Measurements from ENCODE around the gene TBX4. TPM values are rescaled to one million over a fixed set of nuclear protein-coding genes. Genes with fewer than 3 reads are reported as not detected.
A peak's percentile ranks its signal among the peaks of the same experiment; 100 is the strongest.

TBX4 gene
- total RNA-seq, 2 donors from 2014 or later = not detected

GRCh38 chr17:61411011-61411260, 41.3 kb upstream of the TBX4 start:
- Histone ChIP-seq H3K9ac (ENCODE audit: extremely low read depth, low read length, poor library complexity, severe bottlenecking) (no peak overlapping the region), H3K36me3 (ENCODE audit: control insufficient read depth, insufficient read depth, low read length) (no peaks in the 10 kb centered on the region), H3K27ac (ENCODE audit: low read depth, low read length) (no peak overlapping the region), H3K4me1 (ENCODE audit: control insufficient read depth, insufficient read depth, low read length) (no peaks in the 10 kb centered on the region), H3K27me3 (ENCODE audit: control insufficient read depth, insufficient read depth, low read length, poor library complexity, severe bottlenecking) (peaks cover 98% of the 10 kb centered on the region), H3K4me3 (ENCODE audit: low read length) (peak overlapping the region; percentile 80), H3K9me3 (ENCODE audit: control insufficient read depth, low read length) (no peaks in the 10 kb centered on the region)
- Mint-ChIP-seq H3K9me3 (no peaks in the 10 kb centered on the region), H3K27ac (no peak overlapping the region), H3K27me3 (ENCODE audit: insufficient read depth) (peaks cover 84% of the 10 kb centered on the region), H3K4me3 (peak overlapping the region; percentile 60), H3K4me1 (peaks cover 11% of the 10 kb centered on the region), H3K36me3 (ENCODE audit: low read depth) (no peaks in the 10 kb centered on the region)
- TF ChIP-seq, protein P1, sequence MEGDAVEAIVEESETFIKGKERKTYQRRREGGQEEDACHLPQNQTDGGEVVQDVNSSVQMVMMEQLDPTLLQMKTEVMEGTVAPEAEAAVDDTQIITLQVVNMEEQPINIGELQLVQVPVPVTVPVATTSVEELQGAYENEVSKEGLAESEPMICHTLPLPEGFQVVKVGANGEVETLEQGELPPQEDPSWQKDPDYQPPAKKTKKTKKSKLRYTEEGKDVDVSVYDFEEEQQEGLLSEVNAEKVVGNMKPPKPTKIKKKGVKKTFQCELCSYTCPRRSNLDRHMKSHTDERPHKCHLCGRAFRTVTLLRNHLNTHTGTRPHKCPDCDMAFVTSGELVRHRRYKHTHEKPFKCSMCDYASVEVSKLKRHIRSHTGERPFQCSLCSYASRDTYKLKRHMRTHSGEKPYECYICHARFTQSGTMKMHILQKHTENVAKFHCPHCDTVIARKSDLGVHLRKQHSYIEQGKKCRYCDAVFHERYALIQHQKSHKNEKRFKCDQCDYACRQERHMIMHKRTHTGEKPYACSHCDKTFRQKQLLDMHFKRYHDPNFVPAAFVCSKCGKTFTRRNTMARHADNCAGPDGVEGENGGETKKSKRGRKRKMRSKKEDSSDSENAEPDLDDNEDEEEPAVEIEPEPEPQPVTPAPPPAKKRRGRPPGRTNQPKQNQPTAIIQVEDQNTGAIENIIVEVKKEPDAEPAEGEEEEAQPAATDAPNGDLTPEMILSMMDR (conservative IDR thresholded peaks at IDR 0.05) = no peak
- no peak for DNase-seq
- WGBS, 2 experiments (ENCODE audit: insufficient coverage in 1 of 2, insufficient read length in 1 of 2) = 0 to 1% methylated on average over 1 to 29 of the region's 29 CpGs

DNA sequence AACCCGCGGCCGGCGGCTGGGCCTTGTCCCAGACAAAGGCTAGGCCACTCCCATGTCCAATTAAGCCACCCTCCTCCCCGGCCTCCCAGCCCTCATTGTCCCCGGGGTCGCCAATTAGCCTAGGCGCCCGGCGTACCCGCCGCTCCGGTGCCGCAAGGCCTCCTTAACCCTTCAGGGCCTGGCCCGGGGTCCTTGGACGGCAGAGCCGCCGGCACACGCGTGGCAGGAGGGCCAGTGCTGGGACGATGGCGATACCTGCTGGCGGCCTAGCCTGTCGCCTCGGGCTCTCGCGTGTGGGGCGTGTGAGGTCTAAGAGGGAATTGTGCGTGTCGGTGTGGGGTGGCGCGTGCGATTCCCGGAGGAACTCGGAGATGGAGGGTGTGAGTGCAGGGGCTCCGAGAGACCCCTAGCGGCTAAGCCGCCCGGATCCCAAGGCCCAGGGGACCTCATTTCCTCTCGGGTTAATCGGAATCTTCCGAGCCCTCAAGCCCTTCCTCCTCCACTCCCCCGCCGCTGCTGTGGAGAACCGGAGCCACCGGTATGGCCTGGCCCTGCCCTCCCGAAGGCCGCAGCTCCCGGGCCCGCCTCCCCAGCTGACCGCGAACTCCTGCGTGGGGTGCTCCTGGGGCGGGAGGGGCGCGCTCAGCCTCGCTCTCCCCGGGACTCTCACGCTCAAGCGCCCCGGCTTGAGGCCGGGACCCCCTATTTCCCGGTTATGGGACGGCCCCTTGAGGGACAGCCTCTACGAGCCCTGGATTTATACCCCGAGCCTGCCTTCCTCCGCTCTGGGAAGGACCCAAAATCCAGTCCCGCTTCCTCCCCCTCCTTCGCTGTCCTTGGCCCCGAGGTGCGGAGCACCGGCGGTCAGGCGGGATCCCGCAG, 40.7 kb upstream of the TBX4 start:
- Histone ChIP-seq H3K27me3 (ENCODE audit: control insufficient read depth, insufficient read depth, low read length, poor library complexity, severe bottlenecking) (peaks cover 98% of the 10 kb centered on the region), H3K4me1 (ENCODE audit: control insufficient read depth, insufficient read depth, low read length) (no peaks in the 10 kb centered on the region), H3K9me3 (ENCODE audit: control insufficient read depth, low read length) (no peaks in the 10 kb centered on the region), H3K27ac (ENCODE audit: low read depth, low read length) (no peak overlapping the region), H3K4me3 (ENCODE audit: low read length) (peak overlapping the region; percentile 80), H3K9ac (ENCODE audit: extremely low read depth, low read length, poor library complexity, severe bottlenecking) (no peak overlapping the region), H3K36me3 (ENCODE audit: control insufficient read depth, insufficient read depth, low read length) (no peaks in the 10 kb centered on the region)
- peak overlapping the region; percentile 60 for H3K4me3 Mint-ChIP-seq
- 2% methylated on average over 45 to 75 of the region's 75 CpGs for WGBS, 2 experiments (ENCODE audit: insufficient coverage in 1 of 2, insufficient read length in 1 of 2)
- H3K27me3 Mint-ChIP-seq (ENCODE audit: insufficient read depth) = peaks cover 83% of the 10 kb centered on the region
- TF ChIP-seq, protein P1 (conservative IDR thresholded peaks at IDR 0.05) = peak; percentile 54
- peak; percentile 94 for DNase-seq
- no peaks in the 10 kb centered on the region for H3K36me3 Mint-ChIP-seq (ENCODE audit: low read depth)
- H3K9me3 Mint-ChIP-seq = no peaks in the 10 kb centered on the region
- no peak overlapping the region for H3K27ac Mint-ChIP-seq
- H3K4me1 Mint-ChIP-seq = peaks cover 11% of the 10 kb centered on the region

DNA sequence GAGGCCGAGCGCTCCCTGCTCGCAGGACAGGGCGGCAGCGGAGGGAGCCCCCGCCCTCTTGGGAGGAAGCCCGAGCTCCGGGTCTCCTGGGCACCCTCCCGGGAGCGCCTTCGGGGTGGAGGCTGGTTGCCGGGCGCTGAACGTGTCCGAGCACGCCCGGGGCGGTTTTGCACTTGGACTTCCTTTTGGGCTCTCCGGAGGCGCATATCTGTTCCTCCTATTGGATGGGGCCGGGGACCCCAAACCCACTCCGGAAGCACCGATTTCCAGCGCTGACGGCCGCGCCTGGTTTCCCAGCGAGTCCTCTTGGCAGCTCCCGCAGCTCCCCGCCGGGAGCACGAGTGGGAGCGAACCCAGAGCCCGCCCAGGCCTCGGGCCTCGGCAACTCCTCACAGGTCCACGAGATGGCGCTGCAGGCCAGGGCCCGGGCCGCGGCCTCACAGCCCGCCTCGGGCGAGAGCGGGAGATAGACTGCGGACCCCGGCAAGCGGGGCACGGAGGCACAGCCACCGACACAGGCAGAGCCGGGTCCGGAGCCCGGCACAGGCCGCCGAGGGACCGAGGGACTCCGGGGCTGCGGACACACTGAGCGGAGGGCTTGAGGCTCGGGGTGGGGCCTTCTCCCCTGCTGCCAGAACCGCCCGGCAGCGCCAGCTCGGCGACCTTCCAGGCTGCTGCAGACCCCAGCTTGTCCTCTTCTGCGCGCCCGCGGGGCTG, 39.9 kb upstream of the TBX4 start:
- TF ChIP-seq, protein P1 (conservative IDR thresholded peaks at IDR 0.05) = peak; percentile 100
- peaks cover 11% of the 10 kb centered on the region for H3K4me1 Mint-ChIP-seq
- H3K27me3 Mint-ChIP-seq (ENCODE audit: insufficient read depth) = peaks cover 81% of the 10 kb centered on the region
- no peaks in the 10 kb centered on the region for H3K9me3 Mint-ChIP-seq
- no peaks in the 10 kb centered on the region for H3K9me3 ChIP-seq (ENCODE audit: control insufficient read depth, low read length)
- H3K9ac ChIP-seq (ENCODE audit: extremely low read depth, low read length, poor library complexity, severe bottlenecking) = peak overlapping the region; percentile 20
- 1% methylated on average over 61 to 69 of the region's 69 CpGs for WGBS, 2 experiments (ENCODE audit: insufficient coverage in 1 of 2, insufficient read length in 1 of 2)
- no peak overlapping the region for H3K27ac Mint-ChIP-seq
- H3K27me3 ChIP-seq (ENCODE audit: control insufficient read depth, insufficient read depth, low read length, poor library complexity, severe bottlenecking) = peaks cover 92% of the 10 kb centered on the region
- H3K36me3 Mint-ChIP-seq (ENCODE audit: low read depth) = no peaks in the 10 kb centered on the region
- DNase-seq = peak; percentile 96
- H3K4me3 ChIP-seq (ENCODE audit: low read length) = peak overlapping the region; percentile 80
- H3K36me3 ChIP-seq (ENCODE audit: control insufficient read depth, insufficient read depth, low read length) = no peaks in the 10 kb centered on the region
- H3K27ac ChIP-seq (ENCODE audit: low read depth, low read length) = no peak overlapping the region
- no peaks in the 10 kb centered on the region for H3K4me1 ChIP-seq (ENCODE audit: control insufficient read depth, insufficient read depth, low read length)
- H3K4me3 Mint-ChIP-seq = peak overlapping the region; percentile 60

Measured in endodermal cell (in vitro differentiated cells).